CD14-positive monocyte (primary cell): ENCODE measurements around the gene SCAI. TPM values are rescaled to one million over a fixed set of nuclear protein-coding genes. Genes with fewer than 3 reads are reported as not detected.

ENCODE experiments used
- DNase-seq, 3 donors: peaks; one replicate each; pipeline ENCODE4 v3.0.0-alpha.2; 2011 to 2022
- H2AFZ ChIP-seq: 2 replicates; pipeline ENCODE4 v1.6.0; 2012; ENCODE audit warnings: mild to moderate bottlenecking, low read depth, low read length, inconsistent platforms; ENCODE audit not compliant: insufficient read depth, poor library complexity, severe bottlenecking
- H3K27ac ChIP-seq, 2 donors: 1 replicate in 1 of 2; 2 replicates in 1 of 2; pipeline ENCODE4 v1.5.1; 2012 to 2013; ENCODE audit warnings: low read length in 2 of 2, control low read depth in 1 of 2, inconsistent platforms in 1 of 2, low read depth in 1 of 2, mild to moderate bottlenecking in 1 of 2
- H3K27me3 ChIP-seq, 2 donors: one replicate each; pipeline versions ENCODE4 v1.6.0 to v1.6.1; 2011 to 2013; ENCODE audit warnings: low read length in 2 of 2; ENCODE audit not compliant: control insufficient read depth in 2 of 2, insufficient read depth in 2 of 2
- H3K36me3 ChIP-seq, 2 donors: replicated peaks in 1 of 2; 1 replicate in 1 of 2; 2 replicates in 1 of 2; pipeline versions ENCODE4 v1.5.1 to v1.6.1; 2012 to 2013; ENCODE audit warnings: low read length in 2 of 2, control low read depth in 1 of 2, inconsistent platforms in 1 of 2, mild to moderate bottlenecking in 1 of 2; ENCODE audit not compliant: insufficient read depth in 2 of 2, control insufficient read depth in 1 of 2
- H3K4me1 ChIP-seq, 2 donors: 1 replicate in 1 of 2; 2 replicates in 1 of 2; pipeline versions ENCODE4 v1.5.1 to v1.6.1; 2012 to 2013; ENCODE audit warnings: low read length in 2 of 2, control low read depth in 1 of 2, inconsistent platforms in 1 of 2, mild to moderate bottlenecking in 1 of 2, moderate library complexity in 1 of 2; ENCODE audit not compliant: insufficient read depth in 2 of 2, control insufficient read depth in 1 of 2
- H3K4me2 ChIP-seq: replicated peaks from 2 replicates; pipeline ENCODE3; 2012; ENCODE audit warnings: low read length, moderate library complexity, mild to moderate bottlenecking; ENCODE audit not compliant: poor library complexity, severe bottlenecking; ENCODE audit errors: extremely low read depth
- H3K4me3 ChIP-seq, 3 experiments: fragments of 200-600 bp in 1 of 3; sonication (generic) in 1 of 3; replicated peaks in 1 of 3; 1 replicate in 2 of 3; 2 replicates in 1 of 3; pipeline ENCODE4 v1.5.1; 2011 to 2013; ENCODE audit warnings: low read length in 3 of 3, mild to moderate bottlenecking in 3 of 3, control low read depth in 2 of 3, low read depth in 2 of 3, inconsistent platforms in 1 of 3, moderate library complexity in 1 of 3
- H3K79me2 ChIP-seq: 2 replicates; pipeline ENCODE4 v1.6.0; 2012; ENCODE audit warnings: mild to moderate bottlenecking, control low read depth, inconsistent platforms, low read length, moderate library complexity; ENCODE audit not compliant: insufficient read depth
- H3K9ac ChIP-seq: 2 replicates; pipeline ENCODE4 v1.6.0; 2017; ENCODE audit warnings: low read length, mild to moderate bottlenecking; ENCODE audit not compliant: insufficient read depth, poor library complexity, severe bottlenecking
- H3K9me3 ChIP-seq, 2 donors: replicated peaks in 1 of 2; 1 replicate in 1 of 2; 2 replicates in 1 of 2; pipeline versions ENCODE4 v1.5.1 to v1.6.1; 2012 to 2013; ENCODE audit warnings: low read length in 2 of 2, control low read depth in 1 of 2; ENCODE audit not compliant: control insufficient read depth in 1 of 2, insufficient read depth in 1 of 2
- H4K20me1 ChIP-seq: 2 replicates; pipeline ENCODE4 v1.6.0; 2012; ENCODE audit warnings: mild to moderate bottlenecking, low read length, control low read depth, moderate library complexity; ENCODE audit not compliant: insufficient read depth
- H3K27ac Mint-ChIP-seq, 7 donors: one replicate each; pipeline ENCODE4 v1.8.0; 2020; ENCODE audit warnings: mild to moderate bottlenecking in 7 of 7, mixed read lengths in 7 of 7, moderate library complexity in 6 of 7, inconsistent platforms in 2 of 7
- H3K27me3 Mint-ChIP-seq, 3 donors: one replicate each; pipeline ENCODE4 v1.8.0; 2021 to 2022; ENCODE audit warnings: low read depth in 3 of 3, mild to moderate bottlenecking in 3 of 3, mixed read lengths in 3 of 3, moderate library complexity in 3 of 3, inconsistent platforms in 1 of 3
- H3K36me3 Mint-ChIP-seq, 2 donors: one replicate each; pipeline ENCODE4 v1.8.0; 2020; ENCODE audit warnings: mixed read lengths in 2 of 2, inconsistent platforms in 1 of 2, mild to moderate bottlenecking in 1 of 2
- H3K4me1 Mint-ChIP-seq: one replicate; pipeline ENCODE4 v1.8.0; 2020; ENCODE audit warnings: mild to moderate bottlenecking, mixed read lengths
- H3K4me3 Mint-ChIP-seq, 2 donors: one replicate each; pipeline ENCODE4 v1.8.0; 2020; ENCODE audit warnings: mild to moderate bottlenecking in 2 of 2, mixed read lengths in 2 of 2, moderate library complexity in 1 of 2
- H3K9me3 Mint-ChIP-seq, 7 donors: one replicate each; pipeline ENCODE4 v1.8.0; 2020 to 2022; ENCODE audit warnings: mixed read lengths in 7 of 7, mild to moderate bottlenecking in 6 of 7, moderate library complexity in 6 of 7, inconsistent platforms in 2 of 7
- WGBS: methylation state at CpG from one replicate; pipeline ENCODE4 v1.1.5; 2013; ENCODE audit warnings: missing lambda C conversion rate; ENCODE audit not compliant: insufficient coverage; 5-methylcytosine and 5-hydroxymethylcytosine counted together
- intact Hi-C, 2 donors: fragments of 100-400 bp; cut with micrococcal nuclease; formaldehyde crosslinking; loops; one replicate each; pipeline versions ENCODE4 v1.15.0 to v1.15.1; 2023
- polyA plus RNA-seq, 3 donors: library from polyadenylated mRNA; depleted of rRNA in 1 of 3; unstranded in 2 of 3; stranded (reverse) in 1 of 3; fragments of 300-500 nt in 2 of 3; fragments of >200 nt in 1 of 3; fragmentation: Illumina TruSeq in 2 of 3; gene quantifications; 1 replicate in 2 of 3; 2 replicates in 1 of 3; pipeline ENCODE4 v1.2.3, GENCODE V29; 2012 to 2021
- TF ChIP-seq, protein P1 (sequence below): fragments of 200-600 bp; IDR thresholded peaks from one replicate; pipeline ENCODE4 v1.8.0; 2022; ENCODE audit warnings: antibody characterized with exemption, mild to moderate bottlenecking

SCAI gene
- polyA plus RNA-seq, 3 donors = 0.76 to 1.4 (median 0.84) TPM

DNA sequence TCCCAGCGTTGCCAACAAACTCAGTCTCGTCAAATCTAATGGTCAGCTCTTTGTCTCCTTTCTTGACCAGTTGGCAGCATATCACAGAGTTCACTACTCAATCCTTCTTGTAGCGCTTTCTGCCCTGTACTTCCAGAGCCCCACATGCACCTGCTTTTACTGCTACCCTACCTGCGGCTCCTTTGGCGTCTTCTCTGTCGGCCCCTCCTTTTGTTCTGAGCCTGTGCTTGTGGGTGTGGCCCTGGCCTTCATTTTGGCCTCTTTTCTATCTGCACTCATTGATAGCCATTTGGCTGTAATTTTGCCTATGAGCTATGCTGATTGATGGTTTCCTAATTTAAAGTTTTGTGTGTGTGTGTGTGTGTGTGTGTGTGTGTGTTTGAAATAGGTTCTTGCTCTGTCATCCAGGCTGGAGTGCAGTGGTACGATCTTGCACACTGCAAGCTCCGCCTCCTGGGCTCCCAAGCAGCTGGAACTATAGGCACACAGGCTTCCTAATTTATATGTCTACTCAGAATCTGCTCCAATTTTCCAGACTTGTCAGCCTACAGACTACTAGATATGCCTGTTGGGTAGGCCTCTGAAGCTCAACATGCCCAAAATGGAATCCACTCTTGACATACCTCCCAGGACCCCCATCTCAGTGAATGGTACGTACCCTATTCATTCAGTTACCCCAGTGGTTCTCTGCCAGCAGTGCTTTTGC lies 249.1 kb downstream of the SCAI start:
- H3K36me3 Mint-ChIP-seq = peaks cover 88 to 95% of the 10 kb centered on the region in 2 donors
- peaks cover 0 to 1% (median 0%) of the 10 kb centered on the region in 7 donors for H3K9me3 Mint-ChIP-seq
- no peaks in the 10 kb centered on the region for H3K4me1 Mint-ChIP-seq
- Histone ChIP-seq H4K20me1 (no peaks in the 10 kb centered on the region), H3K9me3 (no peaks in the 10 kb centered on the region), H3K36me3 (peaks cover 80 to 96% of the 10 kb centered on the region in 2 donors), H3K27me3 (no peaks in the 10 kb centered on the region), H3K4me3 (no peak overlapping the region), H3K4me2 (no peak overlapping the region), H3K79me2 (no peaks in the 10 kb centered on the region), H2AFZ (no peak overlapping the region), H3K4me1 (no peaks in the 10 kb centered on the region), H3K9ac (peak overlapping the region; percentile 4), H3K27ac (no peak overlapping the region)
- DNase-seq = no peak
- H3K27me3 Mint-ChIP-seq = peaks cover 0 to 1% (median 0%) of the 10 kb centered on the region in 3 donors
- TF ChIP-seq, protein P1, sequence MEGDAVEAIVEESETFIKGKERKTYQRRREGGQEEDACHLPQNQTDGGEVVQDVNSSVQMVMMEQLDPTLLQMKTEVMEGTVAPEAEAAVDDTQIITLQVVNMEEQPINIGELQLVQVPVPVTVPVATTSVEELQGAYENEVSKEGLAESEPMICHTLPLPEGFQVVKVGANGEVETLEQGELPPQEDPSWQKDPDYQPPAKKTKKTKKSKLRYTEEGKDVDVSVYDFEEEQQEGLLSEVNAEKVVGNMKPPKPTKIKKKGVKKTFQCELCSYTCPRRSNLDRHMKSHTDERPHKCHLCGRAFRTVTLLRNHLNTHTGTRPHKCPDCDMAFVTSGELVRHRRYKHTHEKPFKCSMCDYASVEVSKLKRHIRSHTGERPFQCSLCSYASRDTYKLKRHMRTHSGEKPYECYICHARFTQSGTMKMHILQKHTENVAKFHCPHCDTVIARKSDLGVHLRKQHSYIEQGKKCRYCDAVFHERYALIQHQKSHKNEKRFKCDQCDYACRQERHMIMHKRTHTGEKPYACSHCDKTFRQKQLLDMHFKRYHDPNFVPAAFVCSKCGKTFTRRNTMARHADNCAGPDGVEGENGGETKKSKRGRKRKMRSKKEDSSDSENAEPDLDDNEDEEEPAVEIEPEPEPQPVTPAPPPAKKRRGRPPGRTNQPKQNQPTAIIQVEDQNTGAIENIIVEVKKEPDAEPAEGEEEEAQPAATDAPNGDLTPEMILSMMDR = no peak
- peak overlapping the region in 3 of 7 donors; percentile 3 to 23 (median 3) for H3K27ac Mint-ChIP-seq
- intact Hi-C loops = no loop called here
- no peak overlapping the region for H3K4me3 Mint-ChIP-seq
- 82% methylated on average over 5 of the region's 9 CpGs for WGBS

Other genes starting within 250 kb of the SCAI start
- 10 to 100 TPM in 1 of 3 donors, 1 to 10 TPM in 2; 3.1 to 15.7 (median 8.0) TPM for gene GOLGA1, start 202.4 kb downstream of the SCAI start, polyA plus RNA-seq
- 10 to 100 TPM; 20.0 to 48.1 (median 36.9) TPM for gene PPP6C, start 46.3 kb upstream of the SCAI start, polyA plus RNA-seq
- gene RABEPK, start 57.0 kb upstream of the SCAI start, polyA plus RNA-seq = 10 to 100 TPM in 2 of 3 donors, 1 to 10 TPM in 1; 9.5 to 18.5 (median 17.5) TPM
- 100 to 1,000 TPM; 105 to 238 (median 156) TPM for gene HSPA5, start 97.8 kb upstream of the SCAI start, polyA plus RNA-seq
- gene GAPVD1, start 118.3 kb upstream of the SCAI start, polyA plus RNA-seq = 10 to 100 TPM; 18.7 to 49.2 (median 30.5) TPM